GM21526 (cell line): ENCODE results near the gene USHBP1.
"Not testable (repeated sequence)": the region's sequence is repeated elsewhere in the genome, so short reads cannot be mapped to it uniquely, and the experiment has no call there.

Source experiments
- ATAC-seq: cut with Tn5 transposase; IDR thresholded peaks from one replicate; pipeline ENCODE4 v1.9.1; 2021; ENCODE audit warnings: moderate library complexity; ENCODE audit not compliant: unreplicated experiment, low FRiP score

The USHBP1 gene

DNA sequence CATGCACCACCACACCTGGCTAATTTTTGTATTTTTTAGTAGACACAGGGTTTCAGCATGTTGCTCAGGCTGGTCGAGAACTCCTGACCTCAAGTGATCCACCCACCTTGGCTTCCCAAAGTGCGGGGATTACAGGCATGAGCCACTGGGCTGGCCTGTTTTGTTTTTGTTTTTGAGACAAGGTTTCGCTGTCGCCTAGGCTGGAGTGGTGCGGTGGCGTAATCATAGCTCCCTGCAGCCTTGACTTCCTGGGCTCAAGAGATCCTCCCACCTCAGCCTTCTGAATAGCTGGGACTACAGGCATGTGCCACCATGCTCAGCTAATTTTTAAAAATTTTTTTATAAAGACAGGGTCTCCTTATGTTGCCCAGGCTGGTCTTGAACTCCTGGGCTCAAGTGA is 31.0 kb upstream of the USHBP1 start:
- ATAC-seq: not testable (repeated sequence)

DNA sequence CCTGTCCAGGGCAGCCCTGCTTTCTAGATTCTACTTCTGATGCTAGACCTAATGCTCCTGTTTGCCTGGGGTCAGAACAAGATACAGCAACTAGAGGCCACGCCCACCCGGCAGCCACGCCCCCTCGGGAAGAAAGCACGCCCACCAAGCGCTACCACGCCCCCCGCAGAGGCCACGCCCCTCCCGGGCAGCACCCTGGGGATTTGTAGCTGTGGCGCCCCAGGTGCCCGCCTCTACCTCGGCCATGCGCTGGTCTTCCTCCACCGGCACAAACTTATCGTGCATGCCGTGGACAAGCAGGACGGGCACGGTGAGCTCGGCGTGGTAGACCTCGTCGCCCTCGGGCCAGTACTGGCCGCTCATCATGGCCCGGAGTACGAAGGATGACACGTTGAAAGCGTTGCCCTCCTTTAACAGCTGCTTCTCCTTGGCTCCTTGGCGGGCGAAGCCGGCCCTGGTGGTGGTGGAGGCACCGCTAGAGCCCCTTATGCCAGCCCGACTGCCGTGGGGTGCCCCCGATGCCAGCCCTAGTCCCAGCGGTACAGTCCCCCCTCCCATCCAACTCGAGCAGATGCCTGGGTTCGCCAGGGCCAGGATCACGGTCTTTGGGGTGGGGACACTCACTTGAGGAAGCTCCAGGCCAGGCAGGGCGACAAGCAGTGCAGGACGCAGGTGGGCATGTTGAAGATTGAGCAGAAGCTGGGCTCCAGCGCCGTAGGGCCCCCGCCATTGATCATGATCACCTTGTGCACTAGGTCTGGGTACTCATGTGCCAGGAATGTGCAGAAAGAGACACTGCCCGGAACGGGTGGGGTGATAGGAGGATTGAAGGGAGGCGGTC is 29.7 kb upstream of the USHBP1 start:
- no peak for ATAC-seq

GRCh38 chr19:17293605-17294004 is 29.1 kb upstream of the USHBP1 start:
- ATAC-seq: no peak

- ATAC-seq: peak; percentile 51
Observed at GRCh38 chr19:17292301-17293074, 27.9 kb upstream of the USHBP1 start.

- ATAC-seq: no peak
Observed at GRCh38 chr19:17289489-17289888, 24.9 kb upstream of the USHBP1 start.

- ATAC-seq: no peak
Observed at GRCh38 chr19:17286752-17287151, 22.2 kb upstream of the USHBP1 start.

DNA sequence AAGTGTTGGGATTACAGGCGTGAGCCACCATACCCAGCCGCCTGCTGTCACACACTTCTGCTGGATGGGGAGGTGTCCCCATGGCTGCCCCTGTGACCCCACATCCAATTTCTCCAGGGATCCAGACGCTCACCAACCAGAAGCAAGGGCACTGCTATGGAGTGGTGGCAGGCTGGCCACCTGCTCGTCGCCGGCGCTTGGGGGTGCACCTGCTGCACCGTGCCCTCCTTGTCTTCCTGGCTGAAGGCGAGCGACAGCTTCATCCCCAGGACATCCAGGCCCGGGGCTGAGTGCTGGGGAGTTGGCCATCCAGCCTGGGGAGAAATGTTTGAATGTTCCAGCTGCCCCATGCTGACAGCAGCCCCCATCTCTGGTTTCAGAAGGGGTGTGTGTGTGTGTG is 21.7 kb upstream of the USHBP1 start:
- no peak for ATAC-seq

DNA sequence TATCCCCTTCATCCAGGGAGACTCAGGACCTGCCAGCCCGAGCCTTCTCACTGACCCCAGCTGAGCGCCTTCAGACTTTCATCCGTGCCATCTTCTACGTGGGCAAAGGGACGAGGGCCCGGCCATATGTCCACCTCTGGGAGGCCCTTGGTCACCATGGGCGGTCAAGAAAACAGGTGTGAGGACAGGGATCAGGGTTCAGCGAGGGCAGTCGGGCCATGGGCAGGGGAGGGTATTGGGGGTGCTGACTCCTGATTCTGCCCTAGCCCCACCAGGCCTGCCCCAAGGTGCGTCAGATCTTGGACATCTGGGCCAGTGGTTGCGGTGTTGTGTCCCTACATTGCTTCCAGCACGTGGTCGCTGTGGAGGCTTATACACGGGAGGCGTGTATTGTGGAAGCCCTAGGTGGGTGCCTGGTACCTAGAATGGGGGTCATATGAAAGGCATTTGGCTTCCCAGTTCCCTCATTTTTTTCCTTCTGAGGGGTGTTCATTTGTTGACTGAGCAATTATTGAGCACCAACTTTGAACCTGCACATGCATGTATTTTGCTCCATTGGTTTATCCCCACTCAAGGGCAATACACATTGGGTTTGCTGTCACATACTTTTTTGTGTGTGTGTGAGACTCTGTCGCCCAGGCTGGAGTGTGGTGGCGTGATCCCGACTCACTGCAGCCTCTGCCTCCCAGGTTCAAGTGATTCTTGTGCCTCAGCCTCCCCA is 21.0 kb upstream of the USHBP1 start:
- ATAC-seq: no peak

GRCh38 chr19:17283504-17283996 is 19.0 kb upstream of the USHBP1 start:
- no peak for ATAC-seq

DNA sequence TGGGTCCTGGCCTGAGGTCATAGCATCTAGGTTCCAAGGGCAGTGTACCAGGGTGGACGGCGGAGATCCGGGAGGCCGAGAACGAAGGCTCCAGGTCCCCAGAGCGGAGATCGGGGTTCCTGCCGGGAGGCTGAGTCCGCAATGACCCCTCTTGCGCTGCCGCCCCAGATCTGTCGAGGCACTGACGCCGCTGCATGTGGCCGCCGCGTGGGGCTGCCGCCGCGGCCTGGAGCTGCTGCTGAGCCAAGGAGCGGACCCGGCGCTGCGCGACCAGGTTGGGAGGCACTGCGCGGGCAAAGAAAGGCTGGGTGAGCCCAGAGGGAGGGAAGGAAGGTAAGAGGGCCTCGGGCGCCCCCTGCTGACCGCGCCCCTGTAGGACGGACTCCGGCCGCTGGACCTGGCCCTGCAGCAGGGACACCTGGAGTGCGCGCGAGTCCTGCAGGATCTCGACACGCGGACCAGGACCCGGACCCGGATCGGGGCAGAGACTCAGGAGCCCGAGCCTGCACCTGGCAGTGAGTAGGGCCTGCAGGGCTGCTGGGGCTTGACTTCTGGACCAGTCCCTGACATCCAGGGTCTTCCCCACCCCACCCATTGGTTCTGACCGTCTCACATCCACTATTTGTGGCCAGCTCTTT is 18.1 kb upstream of the USHBP1 start:
- peak; percentile 54 for ATAC-seq

DNA sequence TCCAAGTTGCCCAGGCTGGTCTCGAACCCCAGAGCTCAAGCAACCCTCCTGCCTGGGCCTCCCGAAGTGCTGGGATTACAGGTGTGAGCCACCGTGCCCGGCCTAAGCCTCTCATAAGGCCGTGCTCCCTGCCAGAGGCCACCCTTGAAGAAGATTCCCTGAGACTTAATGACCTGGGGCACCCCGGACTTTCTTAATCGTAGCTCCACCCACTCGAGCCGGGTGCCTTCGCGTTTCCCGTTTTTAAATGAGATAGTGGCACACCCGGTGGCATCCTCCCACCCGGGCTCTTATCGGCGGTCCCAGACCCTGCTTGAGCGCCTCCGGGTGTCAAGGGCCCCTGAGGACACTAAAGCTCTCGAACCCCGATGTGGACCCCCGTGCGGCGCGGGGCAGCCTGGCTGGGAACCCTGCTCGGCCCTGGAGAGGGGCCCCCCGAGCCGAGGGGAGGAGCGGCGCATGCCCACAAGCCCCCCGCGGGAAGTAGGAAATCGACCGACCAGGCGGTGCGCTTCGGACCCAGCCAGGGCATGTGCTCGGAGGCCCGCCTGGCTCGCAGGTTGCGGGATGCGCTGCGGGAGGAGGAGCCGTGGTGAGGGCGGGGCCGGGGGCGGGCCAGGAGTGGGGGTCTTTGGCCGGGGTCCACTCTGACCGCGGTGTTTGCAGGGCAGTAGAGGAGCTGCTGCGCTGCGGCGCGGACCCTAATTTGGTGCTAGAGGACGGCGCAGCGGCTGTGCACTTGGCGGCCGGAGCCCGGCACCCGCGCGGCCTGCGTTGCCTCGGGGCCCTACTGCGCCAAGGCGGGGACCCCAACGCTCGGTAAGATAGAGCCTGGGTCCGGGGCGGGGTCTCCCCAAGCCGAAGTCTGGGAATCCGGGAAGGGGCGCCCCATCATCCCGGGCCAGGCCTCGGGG is 17.1 kb upstream of the USHBP1 start, which contains the start of gene ANKLE1:
TSS of gene ANKLE1 (plus strand) at position 511 of the 914 bp plus-strand sequence. CDS start at position 531, 20 bp downstream.
- no peak for ATAC-seq

GRCh38 chr19:17279436-17279835 is 14.9 kb upstream of the USHBP1 start:
- no peak for ATAC-seq

DNA sequence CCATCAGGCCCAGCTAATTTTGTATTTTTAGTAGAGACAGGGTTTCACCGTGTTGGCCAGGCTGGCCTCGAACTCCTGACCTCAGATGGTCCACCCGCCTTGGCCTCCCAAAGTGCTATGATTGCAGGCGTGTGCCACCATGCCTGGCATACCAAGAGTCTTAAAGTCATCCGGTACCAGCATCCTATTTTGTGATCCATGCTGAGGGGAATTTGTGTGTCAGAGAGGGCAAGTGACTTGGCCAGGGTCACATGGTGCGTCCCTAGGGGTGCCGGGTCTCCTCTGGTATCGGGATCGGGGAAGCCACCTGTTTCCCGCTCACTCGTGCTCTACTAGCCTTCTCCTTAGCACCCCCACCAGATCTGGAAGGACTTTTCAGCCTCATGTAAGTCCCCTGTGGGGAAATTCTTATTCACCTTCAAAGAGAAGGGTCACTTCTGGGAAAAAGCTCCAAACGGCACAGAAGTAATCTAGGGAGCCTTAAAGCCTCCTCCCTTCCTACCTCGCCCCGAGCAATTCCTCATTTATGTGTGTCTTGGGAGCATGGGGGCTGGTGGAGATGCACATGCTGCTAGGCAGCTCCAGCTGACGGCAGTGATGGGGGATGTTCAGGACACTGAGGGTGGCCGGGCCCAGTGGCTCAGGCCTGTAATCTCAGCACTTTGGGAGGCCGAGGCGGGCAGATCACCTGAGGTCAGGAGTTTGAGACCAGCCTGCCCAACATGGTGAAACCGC is 11.1 kb upstream of the USHBP1 start:
- no peak for ATAC-seq

DNA sequence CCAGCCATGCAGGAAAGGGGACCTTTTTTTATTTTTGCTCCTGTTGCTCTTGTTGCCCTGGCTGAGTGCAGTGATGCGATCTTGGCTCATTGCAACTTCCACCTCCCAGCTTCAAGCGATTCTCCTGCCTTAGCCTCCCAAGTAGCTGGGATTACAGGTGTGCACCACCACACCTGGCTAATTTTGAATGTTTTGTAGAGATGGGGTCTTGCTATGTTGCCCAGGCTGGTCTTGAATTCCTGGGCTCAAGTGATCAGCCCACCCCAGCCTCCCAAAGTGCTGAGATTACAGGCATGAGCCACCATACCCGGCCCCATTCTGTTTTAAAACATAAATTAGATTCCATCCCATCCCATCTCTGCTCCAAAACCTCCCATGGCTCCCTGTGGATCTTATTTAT is 10.3 kb upstream of the USHBP1 start:
- ATAC-seq: not testable (repeated sequence)

DNA sequence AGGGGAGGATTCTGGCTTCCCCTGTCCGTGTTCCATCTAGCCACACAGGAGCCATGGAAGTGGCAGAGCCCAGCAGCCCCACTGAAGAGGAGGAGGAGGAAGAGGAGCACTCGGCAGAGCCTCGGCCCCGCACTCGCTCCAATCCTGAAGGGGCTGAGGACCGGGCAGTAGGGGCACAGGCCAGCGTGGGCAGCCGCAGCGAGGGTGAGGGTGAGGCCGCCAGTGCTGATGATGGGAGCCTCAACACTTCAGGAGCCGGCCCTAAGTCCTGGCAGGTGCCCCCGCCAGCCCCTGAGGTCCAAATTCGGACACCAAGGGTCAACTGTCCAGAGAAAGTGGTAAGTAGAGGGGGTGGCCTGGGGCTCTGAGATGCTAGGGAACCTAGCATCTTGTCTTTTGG is 4.2 kb upstream of the USHBP1 start:
- no peak for ATAC-seq

- peak; percentile 85 for ATAC-seq
Observed at GRCh38 chr19:17266975-17267788, 2.6 kb upstream of the USHBP1 start, which contains the start of gene BABAM1. Gene BABAM1 (plus strand): TSS chr19:17267443. CDS start chr19:17268807, 1,364 bp downstream.

GRCh38 chr19:17266589-17266974 is 2.0 kb upstream of the USHBP1 start:
- no peak for ATAC-seq

DNA sequence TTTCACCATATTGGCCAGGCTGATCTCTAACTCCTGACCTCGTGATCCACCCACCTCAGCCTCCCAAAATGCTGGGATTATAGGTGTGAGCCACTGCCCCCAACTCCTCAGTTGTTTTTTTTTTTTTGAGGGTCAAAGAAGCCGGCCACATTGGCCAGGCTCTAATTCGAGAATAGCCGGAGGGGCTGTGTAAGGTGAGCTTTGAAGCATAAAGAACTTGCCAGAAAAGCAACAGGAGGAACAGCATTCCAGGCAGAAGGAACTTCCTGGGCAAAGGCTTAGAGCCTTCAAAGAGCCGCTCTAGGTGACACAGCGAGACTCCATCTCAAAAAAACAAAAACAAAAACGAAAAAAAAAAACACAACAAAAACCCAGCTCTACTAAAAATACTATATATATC is 1.5 kb upstream of the USHBP1 start:
- ATAC-seq: no peak
